Measurements from ENCODE around the gene NF2. TPM values are rescaled to one million over a fixed set of nuclear protein-coding genes. Genes with fewer than 3 reads are reported as not detected.
"Not testable (repeated sequence)": the region's sequence is repeated elsewhere in the genome, so short reads cannot be mapped to it uniquely, and the experiment has no call there.

Gene NF2
- total RNA-seq, 4 donors from 2014 or later = 26.6 to 35.2 (median 32.9) TPM

GRCh38 chr22:29581799-29582198 lies 21.6 kb upstream of the NF2 start:
- ATAC-seq (ENCODE audit: low FRiP score) = no peak
- no peak for DNase-seq (ENCODE audit: low spot score)
- no peak for TF ChIP-seq CTCF (IDR thresholded peaks at IDR 0.05)

- DNase-seq (ENCODE audit: low spot score) = no peak
- no peak for TF ChIP-seq CTCF (IDR thresholded peaks at IDR 0.05)
- no peak for ATAC-seq (ENCODE audit: low FRiP score)
These were observed 18.5 kb upstream of the NF2 start for GRCh38 chr22:29584975-29585374.

GRCh38 chr22:29586193-29586705 lies 17.2 kb upstream of the NF2 start:
- not testable (repeated sequence) for ATAC-seq (ENCODE audit: low FRiP score)

DNA sequence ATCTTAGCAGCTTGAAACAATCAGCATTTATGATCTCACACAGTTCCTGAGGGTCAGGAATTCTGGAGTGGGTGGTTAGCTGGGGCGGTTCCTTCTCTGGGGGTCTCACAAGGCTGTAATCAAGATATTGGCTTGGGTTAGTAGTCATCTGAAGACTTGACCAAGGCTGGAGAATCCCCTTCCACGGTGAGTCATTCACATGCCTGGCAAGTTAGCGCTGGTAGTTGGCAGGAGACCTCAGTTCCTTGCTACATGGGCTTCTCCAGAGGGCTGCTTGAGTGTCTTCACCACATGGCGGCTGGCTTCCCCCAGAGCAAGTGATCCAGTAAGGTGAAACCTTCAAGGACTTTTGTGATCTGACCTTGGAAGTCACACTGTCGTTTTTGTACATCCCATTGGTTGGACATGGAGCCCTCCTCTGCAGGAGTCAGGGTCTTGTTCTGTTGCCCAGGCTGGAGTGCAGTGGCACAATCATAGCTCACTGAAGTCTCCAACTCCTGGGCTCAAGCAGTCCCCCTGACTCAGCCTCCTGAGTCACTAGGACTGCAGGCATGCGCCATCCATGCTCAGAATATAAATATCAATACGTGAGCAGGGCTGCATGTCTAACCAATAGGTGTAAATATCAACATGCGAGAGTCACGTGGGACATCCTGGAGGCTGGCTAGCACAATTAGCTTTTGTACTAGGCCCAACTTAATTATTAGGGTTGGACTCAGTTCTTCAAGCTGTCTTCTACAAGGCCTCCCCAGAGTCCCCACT lies 15.3 kb upstream of the NF2 start:
- TF ChIP-seq CTCF (IDR thresholded peaks at IDR 0.05) = no peak
- DNase-seq (ENCODE audit: low spot score) = no peak
- ATAC-seq (ENCODE audit: low FRiP score) = peak; percentile 58

More at GRCh38 chr22:29586193-29586705, 17.2 kb upstream of the NF2 start:
- DNase-seq (ENCODE audit: low spot score) = not testable (repeated sequence)

DNA sequence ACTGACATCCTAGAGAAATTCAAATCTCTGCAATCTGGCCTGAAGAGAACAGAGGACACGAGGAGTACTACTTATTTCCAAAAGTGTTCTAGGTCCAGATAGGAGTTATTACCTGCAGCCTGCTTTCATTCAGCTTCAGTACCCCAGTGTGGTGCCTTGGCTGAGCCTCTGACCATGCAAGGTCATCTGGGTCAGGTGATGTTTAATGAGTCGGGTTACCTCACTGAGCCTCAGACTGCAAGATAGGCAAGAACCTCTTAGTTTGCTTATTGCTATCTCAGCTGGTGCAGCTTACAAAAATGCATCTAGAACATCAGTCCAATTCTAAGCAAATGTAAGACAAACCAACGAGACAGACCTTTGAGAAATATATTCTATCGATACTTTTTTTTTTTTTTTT lies 9.5 kb upstream of the NF2 start:
- ATAC-seq (ENCODE audit: low FRiP score) (no peak), DNase-seq (ENCODE audit: low spot score) (no peak)
- no peak for TF ChIP-seq CTCF (IDR thresholded peaks at IDR 0.05)

GRCh38 chr22:29594447-29594846 lies 9.0 kb upstream of the NF2 start:
- DNase-seq (ENCODE audit: low spot score); ATAC-seq (ENCODE audit: low FRiP score): not testable (repeated sequence)

DNA sequence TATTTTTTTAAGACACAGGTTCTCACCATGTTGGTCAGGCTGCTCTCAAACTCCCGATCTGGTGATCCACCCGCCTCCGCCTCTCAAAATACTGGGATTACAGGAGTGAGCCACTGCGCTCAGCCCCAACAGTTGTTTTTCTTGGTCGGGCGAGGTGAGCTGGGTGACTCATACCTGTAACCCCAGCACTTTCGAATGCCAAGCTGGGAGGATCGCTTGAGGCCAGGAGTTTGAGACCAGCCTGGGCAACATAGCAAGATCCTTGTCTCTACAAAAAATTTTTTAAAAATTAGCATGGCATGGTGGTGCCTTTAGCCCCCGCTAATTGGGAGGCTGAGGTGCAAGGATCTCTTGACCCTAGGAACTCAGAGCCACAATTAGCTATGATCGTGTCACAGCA lies 7.0 kb upstream of the NF2 start:
- no peak for ATAC-seq (ENCODE audit: low FRiP score)
- DNase-seq (ENCODE audit: low spot score) = no peak
- TF ChIP-seq CTCF (IDR thresholded peaks at IDR 0.05) = no peak

DNA sequence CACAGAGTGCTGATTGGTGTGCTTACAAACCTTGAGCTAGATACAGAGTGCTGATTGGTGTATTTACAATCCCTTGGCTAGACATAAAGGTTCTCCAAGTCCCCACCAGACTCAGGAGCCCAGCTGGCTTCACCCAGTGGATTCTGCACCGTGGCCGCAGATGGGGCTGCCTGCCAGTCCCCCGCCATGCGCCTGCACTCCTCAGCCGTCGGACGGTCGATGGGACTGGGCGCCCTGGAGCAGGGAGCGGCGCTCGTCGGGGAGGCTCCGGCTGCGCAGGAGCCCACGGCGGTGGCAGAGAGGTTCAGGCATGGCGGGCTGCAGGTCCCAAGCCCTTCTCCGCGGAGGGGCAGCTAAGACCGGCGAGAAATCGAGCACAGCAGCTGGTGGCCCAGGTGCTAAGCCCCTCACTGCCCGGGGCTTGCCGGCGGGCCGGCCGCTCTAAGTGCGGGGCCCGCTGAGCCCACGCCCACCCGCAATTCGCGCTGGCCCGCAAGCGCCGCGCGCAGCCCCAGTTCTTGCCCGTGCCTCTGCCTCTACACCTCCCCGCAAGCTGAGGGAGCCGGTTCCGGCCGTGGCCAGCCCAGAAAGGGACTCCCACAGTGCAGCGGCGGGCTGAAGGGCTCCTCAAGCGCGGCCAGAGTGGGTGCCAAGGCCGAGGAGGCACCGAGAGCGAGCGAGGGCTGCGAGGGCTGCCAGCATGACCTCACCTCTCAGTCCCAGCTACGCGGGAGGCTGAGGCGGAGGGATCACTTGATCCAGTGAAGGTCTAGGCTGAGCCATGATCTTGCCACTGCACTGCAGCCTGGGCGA lies 5.4 kb upstream of the NF2 start:
- not testable (repeated sequence) for ATAC-seq (ENCODE audit: low FRiP score)

More for the DNA sequence above, 5.4 kb upstream of the NF2 start:
- not testable (repeated sequence) for DNase-seq (ENCODE audit: low spot score)

All from omental fat pad (tissue), 4 donors.